GM13977 (cell line): ENCODE measurements around the gene NMNAT2.
A peak's percentile ranks its signal among the peaks of the same experiment; 100 is the strongest.

Experiments
- DNase-seq: peaks from one replicate; pipeline ENCODE4 v3.0.0; 2012; ENCODE audit warnings: low spot score
- in situ Hi-C: fragments of 300-500 bp; cut with MboI; formaldehyde crosslinking; loops from one replicate; pipeline ENCODE4 v1.12.0; 2022; ENCODE audit warnings: low sequenced_read_pairs, low pct_unique_long_range_greater_than_20kb, mixed read lengths, inconsistent platforms; ENCODE audit not compliant: unreplicated experiment
- TF ChIP-seq, protein P1 (sequence below): IDR thresholded peaks from 2 replicates; pipeline ENCODE4 v1.5.1; 2012; ENCODE audit warnings: mild to moderate bottlenecking, control low read depth; ENCODE audit not compliant: insufficient read depth; ENCODE audit errors: extremely low read depth, missing control alignments

Gene NMNAT2

DNA sequence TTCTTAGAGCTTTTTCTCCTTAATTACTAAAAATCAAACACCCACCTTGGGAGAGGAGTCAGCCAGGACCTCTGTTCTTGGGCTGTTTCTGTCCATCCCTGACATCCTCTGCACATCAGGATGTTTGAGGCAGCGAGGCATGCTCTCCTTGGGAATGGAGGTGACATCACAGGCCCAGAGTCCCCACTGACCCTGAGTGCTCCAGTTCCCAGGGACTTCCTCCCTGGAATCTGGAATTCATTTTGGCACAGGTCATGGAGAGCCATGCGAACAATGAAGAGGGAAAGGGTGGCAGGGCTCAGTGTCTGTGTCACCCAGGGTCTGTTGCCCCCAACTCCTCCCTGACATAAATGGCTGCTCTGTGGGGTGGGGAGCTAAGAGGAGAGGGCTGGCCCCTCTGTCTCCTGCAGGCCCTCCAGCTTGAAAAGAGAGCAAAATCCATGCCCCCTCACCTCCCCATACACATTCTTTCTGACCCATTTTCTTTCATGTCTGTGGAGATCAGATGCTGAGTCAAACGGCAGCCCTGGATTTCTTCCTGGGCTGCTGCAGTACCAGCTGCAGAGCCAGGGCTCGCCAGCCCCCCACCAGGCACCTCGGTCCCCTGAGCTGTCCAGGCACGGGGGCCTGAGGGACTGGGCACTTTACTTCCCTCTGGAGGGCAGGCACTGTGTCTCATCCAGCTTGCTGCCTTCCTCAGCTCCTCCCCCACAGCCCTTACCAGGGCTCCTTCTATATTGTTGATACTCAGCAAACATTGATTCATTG lies 102.0 kb downstream of the NMNAT2 start:
- in situ Hi-C loops: no loop called here
- TF ChIP-seq, protein P1, sequence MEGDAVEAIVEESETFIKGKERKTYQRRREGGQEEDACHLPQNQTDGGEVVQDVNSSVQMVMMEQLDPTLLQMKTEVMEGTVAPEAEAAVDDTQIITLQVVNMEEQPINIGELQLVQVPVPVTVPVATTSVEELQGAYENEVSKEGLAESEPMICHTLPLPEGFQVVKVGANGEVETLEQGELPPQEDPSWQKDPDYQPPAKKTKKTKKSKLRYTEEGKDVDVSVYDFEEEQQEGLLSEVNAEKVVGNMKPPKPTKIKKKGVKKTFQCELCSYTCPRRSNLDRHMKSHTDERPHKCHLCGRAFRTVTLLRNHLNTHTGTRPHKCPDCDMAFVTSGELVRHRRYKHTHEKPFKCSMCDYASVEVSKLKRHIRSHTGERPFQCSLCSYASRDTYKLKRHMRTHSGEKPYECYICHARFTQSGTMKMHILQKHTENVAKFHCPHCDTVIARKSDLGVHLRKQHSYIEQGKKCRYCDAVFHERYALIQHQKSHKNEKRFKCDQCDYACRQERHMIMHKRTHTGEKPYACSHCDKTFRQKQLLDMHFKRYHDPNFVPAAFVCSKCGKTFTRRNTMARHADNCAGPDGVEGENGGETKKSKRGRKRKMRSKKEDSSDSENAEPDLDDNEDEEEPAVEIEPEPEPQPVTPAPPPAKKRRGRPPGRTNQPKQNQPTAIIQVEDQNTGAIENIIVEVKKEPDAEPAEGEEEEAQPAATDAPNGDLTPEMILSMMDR: no peak
- DNase-seq: no peak

DNA sequence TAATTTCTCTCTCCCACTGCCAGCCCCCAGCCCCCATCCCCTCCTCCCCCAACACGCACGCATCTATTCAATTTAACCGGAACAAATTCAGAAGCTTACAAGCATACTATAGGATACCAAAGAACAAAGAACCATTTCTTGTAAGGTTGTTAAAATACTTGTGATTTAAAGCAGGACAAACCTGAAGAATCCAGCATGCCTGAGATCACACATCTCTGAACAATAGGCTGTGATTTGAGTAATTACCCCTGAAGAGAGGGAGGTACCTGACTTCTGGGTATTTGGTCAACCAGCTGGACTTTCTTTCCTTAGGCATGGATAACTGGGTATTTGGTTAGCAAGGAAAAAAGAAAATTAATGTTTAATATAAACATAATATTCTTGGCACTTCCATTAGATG lies 105.1 kb downstream of the NMNAT2 start:
- TF ChIP-seq, protein P1: no peak
- DNase-seq: no peak
- in situ Hi-C loops: no loop called here

DNA sequence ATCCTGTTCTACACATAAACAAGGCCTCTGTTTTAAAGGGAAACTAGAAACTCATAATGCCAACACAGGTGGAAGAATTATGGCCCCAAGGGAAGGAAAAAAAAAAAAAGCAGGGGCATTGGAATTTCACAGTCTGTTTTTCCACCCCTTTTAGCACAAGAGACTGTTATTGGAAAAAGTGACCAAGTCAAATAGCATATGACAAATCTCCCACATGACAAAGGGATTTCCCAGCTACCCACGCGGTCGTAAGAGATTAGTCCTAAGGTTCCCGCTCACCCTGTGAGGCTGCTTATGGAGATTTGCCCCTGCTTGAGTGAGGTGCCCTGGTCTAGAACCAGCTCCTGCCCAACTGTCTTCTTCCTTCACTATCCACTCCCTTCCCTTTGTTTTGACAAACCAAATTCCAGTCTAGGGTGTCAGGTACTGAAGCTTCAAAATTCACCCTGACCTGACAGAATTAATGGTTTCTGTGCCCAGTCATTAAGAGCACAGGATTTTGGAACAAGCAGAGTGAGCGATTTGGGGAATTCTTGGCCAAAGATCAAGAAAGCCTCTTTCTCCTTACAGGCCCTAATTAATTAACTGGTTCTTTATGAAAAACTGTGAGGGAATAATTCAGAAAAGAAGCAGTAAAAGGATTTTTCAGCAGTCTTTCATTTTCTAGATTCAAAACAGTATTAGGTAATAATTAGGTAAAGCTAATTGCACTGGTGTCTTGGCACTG lies 107.3 kb downstream of the NMNAT2 start:
- TF ChIP-seq, protein P1: no peak
- in situ Hi-C loops: no loop called here
- no peak for DNase-seq

DNA sequence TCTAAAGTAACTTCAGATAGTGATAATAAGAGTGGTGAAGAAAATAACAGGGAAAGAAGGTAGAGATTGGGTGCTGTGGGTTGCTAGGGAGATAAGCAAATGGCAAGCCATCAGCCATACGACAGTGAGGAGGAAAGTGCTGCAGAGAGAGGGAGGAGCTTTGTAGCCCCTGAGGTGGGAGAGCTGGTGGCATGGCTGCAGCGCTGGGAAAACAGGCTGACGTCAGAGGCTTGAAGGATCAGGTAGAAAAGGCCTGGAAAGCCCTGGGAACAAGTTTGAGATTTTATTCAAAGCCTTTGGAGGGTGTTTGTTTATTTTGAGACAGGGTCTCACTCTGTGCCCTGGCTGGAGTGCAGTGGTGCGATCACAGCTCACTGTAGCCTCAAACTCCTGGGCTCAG lies 109.5 kb downstream of the NMNAT2 start:
- in situ Hi-C loops: no loop called here
- TF ChIP-seq, protein P1: no peak

DNA sequence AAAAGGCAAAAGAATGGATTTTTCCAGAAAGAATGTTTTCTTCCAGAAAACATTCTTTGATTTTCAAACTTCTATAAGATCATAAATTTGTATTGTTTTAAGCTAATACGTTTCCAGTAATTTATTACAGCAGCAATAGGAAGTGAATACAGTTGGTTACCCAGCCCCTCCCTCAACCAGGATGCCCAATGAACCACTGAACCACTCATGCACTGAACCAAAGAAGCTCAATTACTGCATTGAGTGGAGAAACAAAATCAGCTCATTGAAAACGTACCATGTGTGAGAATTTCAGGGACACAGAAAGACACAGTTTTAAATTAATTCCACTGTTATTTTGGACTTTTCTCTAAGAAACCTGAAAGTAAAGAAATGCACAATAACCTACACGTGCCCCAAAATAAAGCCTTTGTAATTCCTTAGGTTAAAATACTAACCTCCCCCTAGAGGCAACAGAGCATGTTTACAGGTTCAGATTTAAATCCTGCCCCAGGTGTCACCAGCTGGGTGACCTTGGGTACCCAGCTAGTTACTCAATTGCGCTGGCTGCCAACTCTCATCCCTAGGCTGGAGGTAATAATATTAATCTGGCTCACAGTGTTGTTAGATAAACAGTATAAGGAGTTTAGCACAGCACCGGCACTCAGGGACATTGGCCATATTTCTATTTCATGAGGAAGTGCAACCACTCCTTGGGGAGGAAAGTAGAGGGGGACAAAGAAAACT lies 111.7 kb downstream of the NMNAT2 start:
- DNase-seq: no peak
- TF ChIP-seq, protein P1: peak; percentile 44
- in situ Hi-C loops: no loop called here

More for the DNA sequence above, 109.5 kb downstream of the NMNAT2 start:
- no peak for DNase-seq

DNA sequence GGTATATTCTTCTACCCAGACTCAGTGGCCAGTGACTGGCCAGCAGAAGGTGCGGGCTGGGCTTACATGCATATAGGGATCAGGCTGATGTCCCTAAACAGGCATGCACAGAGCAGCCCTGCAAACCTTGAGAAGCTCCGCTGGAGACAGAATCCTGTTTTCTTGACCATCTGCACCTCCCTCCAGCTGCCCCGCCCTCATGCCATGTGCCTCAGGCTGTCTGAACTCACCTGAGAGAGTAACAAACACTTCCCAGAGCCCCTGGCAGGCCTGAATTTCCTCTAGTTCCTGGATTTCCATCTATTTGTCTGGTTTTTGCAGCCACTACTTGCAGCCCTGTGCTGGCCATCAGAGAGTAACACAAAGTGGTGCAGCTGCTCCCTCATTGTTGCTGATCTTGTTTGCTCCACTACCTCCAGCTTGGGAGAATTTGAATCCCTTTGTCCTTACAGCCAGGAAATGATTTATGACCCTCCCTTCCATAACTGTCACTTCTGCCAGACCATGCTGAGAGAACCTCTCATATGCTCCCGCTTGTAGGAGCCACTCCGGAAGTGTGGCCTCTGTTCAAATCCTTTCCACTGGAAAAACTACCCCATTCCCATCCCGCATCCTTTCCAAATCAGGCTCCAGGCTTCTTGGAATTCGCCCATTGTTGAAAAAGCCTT lies 113.6 kb downstream of the NMNAT2 start:
- in situ Hi-C loops: no loop called here
- DNase-seq: no peak
- TF ChIP-seq, protein P1: no peak
